Measurements from ENCODE around the gene SLC25A22. TPM values are rescaled to one million over a fixed set of nuclear protein-coding genes. Genes with fewer than 3 reads are reported as not detected.

The SLC25A22 gene
- total RNA-seq, 2 donors from 2014 or later, result 10.7 to 16.9 TPM

GRCh38 chr11:789943-790342 lies 8.1 kb downstream of the SLC25A22 start, which contains the start of gene CEND1:
CEND1 (minus strand) TSS chr11:790090; CDS start chr11:788576, 1,514 bp downstream.
- DNase-seq (ENCODE audit: low spot score) (no peak), ATAC-seq (ENCODE audit: insufficient number of reproducible peaks, low FRiP score, low read depth) (no peak)
- no peak within 1 kb of the TSS for H3K4me3 ChIP-seq
- H3K27me3 ChIP-seq (replicated peaks; ENCODE audit: insufficient read depth), result peaks cover 8% of the 10 kb centered on the region
- H3K36me3 ChIP-seq, result no peaks in the 10 kb centered on the region
- no peaks in the 10 kb centered on the region for H3K9me3 ChIP-seq
- peaks cover 0 to 4% of the 10 kb centered on the region in 2 donors for H3K4me1 ChIP-seq (ENCODE audit: control insufficient read depth in 1 of 2, low read depth in 2 of 2)
- no peak within 1 kb of the TSS for H3K27ac ChIP-seq
- no peak for TF ChIP-seq CTCF (IDR thresholded peaks at IDR 0.05)

- no peak for ATAC-seq (ENCODE audit: insufficient number of reproducible peaks, low FRiP score, low read depth)
- no peak overlapping the region for H3K27ac ChIP-seq
- H3K4me3 ChIP-seq, result no peak overlapping the region
- no peaks in the 10 kb centered on the region for H3K9me3 ChIP-seq
- H3K27me3 ChIP-seq (replicated peaks; ENCODE audit: insufficient read depth), result peaks cover 8% of the 10 kb centered on the region
- TF ChIP-seq CTCF (IDR thresholded peaks at IDR 0.05), result no peak
- H3K36me3 ChIP-seq, result no peaks in the 10 kb centered on the region
- no peaks in the 10 kb centered on the region for H3K4me1 ChIP-seq (ENCODE audit: control insufficient read depth in 1 of 2, low read depth in 2 of 2)
- DNase-seq (ENCODE audit: low spot score), result no peak
Observed at GRCh38 chr11:788953-789940, 8.8 kb downstream of the SLC25A22 start.

- no peak overlapping the region for H3K4me3 ChIP-seq
- H3K4me1 ChIP-seq (ENCODE audit: control insufficient read depth in 1 of 2, low read depth in 2 of 2), result peaks cover 0 to 9% of the 10 kb centered on the region in 2 donors
- no peak for ATAC-seq (ENCODE audit: insufficient number of reproducible peaks, low FRiP score, low read depth)
- peaks cover 8% of the 10 kb centered on the region for H3K27me3 ChIP-seq (replicated peaks; ENCODE audit: insufficient read depth)
- DNase-seq (ENCODE audit: low spot score), result no peak
- H3K36me3 ChIP-seq, result no peaks in the 10 kb centered on the region
- no peak for TF ChIP-seq CTCF (IDR thresholded peaks at IDR 0.05)
- H3K9me3 ChIP-seq, result no peaks in the 10 kb centered on the region
- no peak overlapping the region for H3K27ac ChIP-seq
Observed at GRCh38 chr11:788009-788640, 10.0 kb downstream of the SLC25A22 start.

GRCh38 chr11:787084-787675 lies 10.9 kb downstream of the SLC25A22 start:
- Histone ChIP-seq H3K27me3 (replicated peaks; ENCODE audit: insufficient read depth) (peaks cover 8% of the 10 kb centered on the region), H3K4me3 (no peak overlapping the region), H3K27ac (no peak overlapping the region), H3K36me3 (no peaks in the 10 kb centered on the region), H3K4me1 (ENCODE audit: control insufficient read depth in 1 of 2, low read depth in 2 of 2) (peaks cover 0 to 16% of the 10 kb centered on the region in 2 donors), H3K9me3 (no peaks in the 10 kb centered on the region)
- DNase-seq (ENCODE audit: low spot score) (no peak), ATAC-seq (ENCODE audit: insufficient number of reproducible peaks, low FRiP score, low read depth) (no peak)
- TF ChIP-seq CTCF (IDR thresholded peaks at IDR 0.05), result no peak

Data from thoracic aorta (tissue), 2 donors.